Hematopoietic multipotent progenitor cell treated with erythropoietin and hydrocortisone succinate and interleukin-3 and kit ligand, for 4 days (in vitro differentiated cells): Measurements from ENCODE around the gene ATP4B.
A peak's percentile ranks its signal among the peaks of the same experiment; 100 is the strongest.
"Not testable (repeated sequence)": the region's sequence is repeated elsewhere in the genome, so short reads cannot be mapped to it uniquely, and the experiment has no call there.

Source experiments
- DNase-seq: peaks from one replicate; pipeline ENCODE4 v3.0.0-alpha.2; 2015

Gene ATP4B

GRCh38 chr13:113623491-113624234 is 34.3 kb downstream of the ATP4B start:
- DNase-seq: peak; percentile 59

DNA sequence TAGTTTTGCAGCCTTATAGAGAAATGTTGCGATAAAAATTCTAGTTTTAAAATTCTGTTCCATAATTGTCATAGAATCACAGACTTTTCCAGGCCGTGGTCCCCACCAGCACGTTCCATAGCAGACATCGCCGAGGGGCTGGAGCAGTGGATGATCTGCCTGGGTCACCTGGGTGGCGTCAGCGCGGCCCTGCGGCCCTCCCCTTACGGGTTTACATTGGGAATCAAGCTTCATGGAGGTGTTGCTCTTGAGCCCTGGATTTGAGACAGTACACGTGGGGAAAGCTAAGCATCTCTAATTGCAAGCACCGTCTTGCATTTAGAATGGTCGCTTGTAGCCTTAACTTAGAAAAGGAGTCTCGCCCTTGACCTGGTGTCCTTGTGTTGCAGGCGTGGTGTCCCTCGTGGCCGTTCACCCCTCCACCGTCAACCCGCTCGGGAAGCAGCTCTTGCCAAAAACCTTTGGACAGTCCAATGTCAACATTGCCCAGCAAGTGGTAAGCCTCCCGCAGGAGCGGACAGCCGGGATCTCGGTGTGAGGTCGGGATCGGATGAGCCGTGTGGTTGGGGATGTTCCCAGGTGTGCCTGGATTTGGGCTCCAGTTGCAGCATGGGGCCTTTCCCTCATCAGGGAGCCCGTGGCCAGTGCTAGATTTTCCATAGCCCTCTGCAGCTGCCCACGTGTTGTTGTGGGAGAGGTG is 35.1 kb downstream of the ATP4B start:
- no peak for DNase-seq

- DNase-seq: not testable (repeated sequence)
Observed at GRCh38 chr13:113621986-113622550, 35.9 kb downstream of the ATP4B start.

- not testable (repeated sequence) for DNase-seq
Observed at GRCh38 chr13:113621498-113621897, 36.5 kb downstream of the ATP4B start.

- DNase-seq: no peak
Observed at GRCh38 chr13:113621046-113621445, 37.0 kb downstream of the ATP4B start.

DNA sequence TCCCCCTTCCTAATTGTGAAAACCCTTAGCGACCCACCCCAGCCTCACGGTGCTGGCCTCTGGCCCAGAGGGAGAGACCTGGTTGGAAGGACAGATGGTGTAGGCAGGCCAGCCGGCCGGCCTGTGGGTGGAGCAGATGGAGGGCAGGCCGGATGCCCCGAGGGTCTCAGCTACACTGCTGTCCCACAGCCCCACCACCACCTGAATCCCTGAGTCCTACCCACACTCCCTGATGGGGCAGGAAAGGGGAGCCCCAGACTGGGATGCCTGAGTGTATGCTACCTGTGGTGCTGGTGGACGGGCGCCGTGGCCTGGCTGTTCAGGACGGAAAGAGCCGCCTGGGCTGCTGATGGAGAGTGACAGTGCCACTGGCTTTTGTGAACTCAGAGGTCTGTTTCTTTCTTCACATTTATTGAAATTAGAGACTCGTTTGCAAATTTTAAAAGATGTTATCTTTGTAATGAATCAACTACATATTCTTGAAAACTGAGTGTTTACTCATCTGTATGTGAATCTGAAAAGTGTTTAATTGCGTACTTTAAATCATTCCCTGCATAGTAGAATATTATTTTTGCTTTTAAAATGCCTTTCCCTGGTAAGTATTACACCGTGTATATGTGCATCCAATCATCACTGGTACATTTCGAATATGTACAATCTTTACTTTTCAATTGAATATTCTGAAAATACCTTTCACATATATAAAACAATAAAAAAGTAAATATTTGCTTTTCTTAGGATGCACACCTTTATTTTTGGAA is 37.8 kb downstream of the ATP4B start:
- no peak for DNase-seq

DNA sequence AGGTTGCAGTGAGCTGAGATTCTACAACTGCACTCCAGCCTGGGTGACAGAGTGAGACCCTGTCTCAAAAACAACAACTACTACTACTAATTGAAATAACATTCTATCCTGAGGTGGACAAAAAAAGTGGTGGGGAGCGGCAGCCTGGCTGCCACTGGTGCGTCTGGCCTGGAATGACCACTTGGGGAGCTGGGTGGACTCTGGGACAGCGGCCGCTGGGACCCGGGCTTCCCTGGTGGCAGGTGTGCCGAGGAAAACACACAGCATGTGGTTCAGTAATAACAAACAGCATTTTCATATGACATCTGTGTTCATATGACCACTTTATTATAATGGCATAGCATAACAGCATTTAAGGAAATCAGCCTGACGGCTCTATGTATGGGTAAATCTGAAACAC is 39.5 kb downstream of the ATP4B start:
- DNase-seq: no peak

DNA sequence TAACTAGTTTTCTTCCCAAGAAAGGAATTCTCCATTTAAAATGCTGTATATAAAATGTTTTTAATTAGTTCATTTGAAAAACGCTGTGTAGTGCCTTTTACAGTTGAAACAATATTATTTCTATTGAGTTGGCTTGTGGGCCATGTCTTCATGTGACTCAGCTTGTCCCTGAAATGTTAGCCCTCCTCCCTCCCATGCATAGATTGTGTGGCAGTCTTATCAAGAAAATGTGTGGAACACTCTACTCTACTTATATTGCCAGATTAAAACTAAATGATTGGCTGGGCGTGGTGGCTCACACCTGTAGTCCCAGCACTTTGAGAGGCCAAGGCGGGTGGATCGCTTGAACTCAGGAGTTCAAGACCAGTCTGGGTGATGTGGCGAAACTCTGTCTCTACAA is 40.0 kb downstream of the ATP4B start:
- peak; percentile 27 for DNase-seq

- DNase-seq: peak; percentile 18
Observed at GRCh38 chr13:113616991-113617749, 40.8 kb downstream of the ATP4B start.

- DNase-seq: peak; percentile 86
Observed at GRCh38 chr13:113616281-113616906, 41.6 kb downstream of the ATP4B start.

GRCh38 chr13:113613789-113614379 is 44.1 kb downstream of the ATP4B start:
- no peak for DNase-seq

DNA sequence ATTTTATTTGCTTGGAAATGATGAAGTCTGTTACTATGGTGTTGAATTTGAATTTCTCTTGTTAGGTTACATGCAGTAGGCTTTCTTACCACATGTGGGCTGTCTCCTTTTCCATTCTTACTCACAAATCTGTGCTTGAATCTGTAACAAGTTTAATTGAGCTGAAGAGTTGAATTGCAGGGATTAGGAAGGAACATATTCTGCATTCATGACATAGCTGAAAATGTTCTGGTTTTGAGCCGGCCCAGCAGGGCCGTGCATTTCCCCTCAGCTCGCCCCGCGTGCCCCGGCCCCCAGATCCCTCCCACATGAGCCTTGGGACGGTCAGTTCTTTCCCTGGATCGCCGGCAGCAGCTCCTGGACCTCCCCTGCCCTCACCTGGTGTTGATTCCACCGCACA is 45.4 kb downstream of the ATP4B start:
- DNase-seq: no peak

- DNase-seq: no peak
Observed at GRCh38 chr13:113611996-113612395, 46.0 kb downstream of the ATP4B start.

DNA sequence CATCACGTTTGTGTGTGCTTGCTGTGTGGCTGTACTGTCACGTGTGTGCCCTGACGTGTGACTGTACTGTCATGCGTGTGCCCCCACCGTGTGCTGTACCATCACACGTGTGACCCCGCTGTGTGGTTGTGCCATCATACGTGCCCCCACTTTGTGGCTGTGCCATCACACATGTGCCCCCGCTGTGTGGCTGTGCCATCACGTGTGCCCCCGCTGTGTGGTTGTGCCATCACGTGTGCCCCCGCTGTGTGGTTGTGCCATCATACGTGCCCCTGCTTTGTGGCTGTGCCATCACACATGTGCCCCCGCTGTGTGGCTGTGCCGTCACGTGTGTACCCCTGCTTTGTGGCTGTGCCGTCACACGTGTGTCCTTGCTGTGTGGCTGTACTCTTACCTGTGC is 47.7 kb downstream of the ATP4B start:
- no peak for DNase-seq

DNA sequence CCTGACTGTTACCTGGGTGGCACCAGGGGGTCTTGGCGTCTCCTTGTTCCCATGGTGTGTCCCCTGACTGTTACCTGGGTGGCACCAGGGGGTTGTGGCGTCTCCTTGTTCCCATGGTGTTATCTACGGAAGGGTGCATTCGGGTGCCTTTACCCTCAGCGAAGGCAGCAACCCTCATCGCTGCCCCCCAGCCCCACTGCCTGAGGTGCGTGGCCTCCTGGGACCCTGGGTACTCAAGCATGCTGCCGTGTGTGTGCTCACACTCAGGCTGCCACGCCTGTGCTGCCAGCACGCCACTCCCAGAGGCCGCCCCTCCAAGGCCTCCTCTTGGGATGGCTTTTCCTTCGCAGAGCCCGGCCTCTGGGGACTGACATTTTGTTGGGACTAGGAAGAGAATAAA is 48.4 kb downstream of the ATP4B start:
- no peak for DNase-seq

GRCh38 chr13:113608967-113609533 is 48.9 kb downstream of the ATP4B start:
- DNase-seq: no peak

DNA sequence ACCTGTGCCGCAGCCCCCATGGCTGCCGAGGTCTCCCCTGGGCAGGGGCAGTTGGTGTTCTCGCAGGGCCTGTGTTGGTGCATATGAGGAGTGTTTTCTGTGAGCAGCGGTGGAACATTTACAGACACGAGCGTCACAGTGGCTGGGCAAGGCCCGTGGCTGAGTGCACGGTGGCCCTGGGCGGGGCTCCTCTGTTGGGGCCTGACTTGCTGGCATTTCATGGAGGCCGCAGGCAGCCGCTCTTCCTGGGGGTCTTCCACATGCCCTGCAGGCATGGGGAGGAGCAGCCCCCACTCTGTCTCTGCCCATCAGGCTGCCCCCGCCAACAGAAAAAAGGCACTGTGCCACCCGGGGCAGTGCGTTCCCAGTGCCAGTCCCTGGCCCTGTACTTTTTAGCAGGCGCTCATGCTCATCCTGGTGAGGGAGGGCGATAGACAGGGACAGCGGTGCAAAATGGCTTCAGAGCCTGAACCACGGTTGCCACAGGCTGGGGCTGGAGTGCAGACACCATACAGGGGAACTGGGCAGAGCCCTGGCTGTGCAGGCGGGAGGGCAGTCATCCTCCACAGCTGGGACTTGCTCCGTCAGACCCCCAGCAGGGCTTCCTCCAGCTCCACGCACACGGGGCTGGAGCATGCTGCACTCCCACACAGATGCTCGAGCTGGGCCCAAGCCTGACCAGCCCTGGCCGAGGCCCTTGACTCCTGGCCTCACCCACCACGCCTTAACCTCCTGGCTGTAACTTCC is 49.9 kb downstream of the ATP4B start:
- DNase-seq: no peak

GRCh38 chr13:113607056-113607888 is 50.7 kb downstream of the ATP4B start:
- peak; percentile 60 for DNase-seq

GRCh38 chr13:113605866-113606438 is 52.0 kb downstream of the ATP4B start:
- no peak for DNase-seq
